H1 (cell line): ENCODE data around the gene IL16. TPM values are rescaled to one million over a fixed set of nuclear protein-coding genes. Genes with fewer than 3 reads are reported as not detected.

Experiments
- CHD7 ChIP-seq: fragments of 300-600 bp; sonication (generic); IDR thresholded peaks from 2 replicates; pipeline ENCODE4 v1.7.1; 2012; ENCODE audit warnings: low read length, moderate library complexity, mild to moderate bottlenecking, inconsistent platforms; ENCODE audit not compliant: insufficient replicate concordance
- polyA plus RNA-seq, 7 experiments: library from polyadenylated mRNA; depleted of rRNA in 3 of 7; stranded (reverse) in 5 of 7; unstranded in 2 of 7; fragments of >200 nt in 5 of 7; fragments of 200-250 nt in 2 of 7; gene quantifications; 1 replicate in 5 of 7; 2 replicates in 1 of 7; 4 replicates in 1 of 7; pipeline versions ENCODE4 v1.2.1 to v1.2.3, GENCODE V29; 2011 to 2013; ENCODE audit warnings: missing spikeins in 2 of 7, mixed read lengths in 2 of 7
- total RNA-seq: library from RNA; stranded (reverse); fragmentation: NEBNext Ultra II Directional; extraction: Animal tissue kit (Norgen Biotek cat#: 25700); gene quantifications from 2 replicates; pipeline ENCODE4 v1.2.1, GENCODE V29; 2021

The IL16 gene
- total and polyA plus RNA-seq, 2 of the 8 experiments (the other 6 are each of a cell fraction or from before 2014, with no cell fraction given), result 0.03 to 0.09 TPM

- no peak for TF ChIP-seq CHD7
These were observed 93.2 kb downstream of the IL16 start (continued) for GRCh38 chr15:81289910-81290309.
